HG02943 (cell line): Measurements from ENCODE around the gene TCTN3.
"Not testable (repeated sequence)": the region's sequence is repeated elsewhere in the genome, so short reads cannot be mapped to it uniquely, and the experiment has no call there.

ENCODE experiments used
- ATAC-seq: cut with Tn5 transposase; IDR thresholded peaks from one replicate; pipeline ENCODE4 v1.9.1; 2021; ENCODE audit warnings: mild to moderate bottlenecking, low read depth, moderate library complexity; ENCODE audit not compliant: unreplicated experiment

TCTN3 gene

GRCh38 chr10:95693071-95693667 is 558 bp downstream of the TCTN3 start:
- ATAC-seq = no peak

DNA sequence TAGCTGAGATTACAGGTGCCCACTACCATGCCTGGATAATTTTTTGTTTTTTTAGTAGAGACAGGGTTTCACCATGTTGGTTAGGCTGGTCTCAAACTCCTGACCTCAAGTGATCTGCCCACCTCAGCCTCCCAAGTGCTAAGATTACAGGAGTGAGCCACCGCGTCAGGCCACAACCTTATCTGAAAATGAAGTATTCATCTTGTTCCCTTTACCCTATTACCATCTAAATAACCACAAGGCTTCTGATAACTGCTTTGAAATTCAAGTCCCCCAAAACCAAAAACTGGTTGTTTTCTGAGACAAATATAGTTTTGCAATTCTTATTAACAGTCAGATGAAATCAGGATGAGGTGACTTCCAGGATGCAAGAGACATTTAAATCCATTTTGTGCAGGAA is 2.4 kb downstream of the TCTN3 start:
- ATAC-seq = no peak

GRCh38 chr10:95688648-95689047 is 5.1 kb downstream of the TCTN3 start:
- no peak for ATAC-seq

- ATAC-seq = no peak
Observed at GRCh38 chr10:95683966-95684365, 9.8 kb downstream of the TCTN3 start.

- no peak for ATAC-seq
Observed at GRCh38 chr10:95675403-95676116, 18.2 kb downstream of the TCTN3 start.

DNA sequence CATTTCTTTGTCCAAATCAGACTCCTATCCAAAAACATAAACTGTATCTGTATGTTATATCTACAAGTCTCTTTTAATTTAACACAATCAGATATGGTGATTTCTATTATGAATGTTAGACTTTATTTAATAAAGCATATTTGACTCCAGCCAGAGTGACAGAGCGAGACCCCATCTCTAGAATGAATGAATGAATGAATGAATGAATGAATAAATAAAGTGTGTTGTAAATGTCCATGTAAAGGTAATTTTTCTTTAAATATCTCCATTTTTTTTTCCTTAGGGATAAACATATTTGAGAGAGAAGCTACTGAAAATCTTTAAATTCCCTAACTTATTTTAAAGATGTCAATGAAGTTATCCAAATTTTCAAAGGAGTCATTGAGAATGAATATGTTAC is 19.1 kb downstream of the TCTN3 start:
- no peak for ATAC-seq

DNA sequence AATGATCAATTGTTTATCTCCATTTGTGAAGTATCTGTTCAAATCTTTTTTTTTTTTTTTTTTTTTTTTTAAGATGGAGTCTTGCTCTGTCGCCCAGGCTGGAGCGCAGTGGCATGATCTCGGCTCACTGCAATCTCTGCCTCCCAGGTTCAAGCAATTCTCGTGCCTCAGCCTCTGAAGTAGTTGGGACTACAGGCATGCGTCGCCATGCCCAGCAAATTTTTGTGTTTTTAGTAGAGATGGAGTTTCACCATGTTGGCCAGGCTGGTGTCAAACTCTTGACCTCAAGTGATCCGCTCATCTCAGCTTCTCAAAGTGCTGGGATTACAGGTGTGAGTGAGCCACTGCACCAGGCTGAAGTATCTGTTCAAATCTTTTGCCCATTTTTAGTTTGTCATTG is 21.1 kb downstream of the TCTN3 start:
- ATAC-seq = not testable (repeated sequence)

GRCh38 chr10:95664543-95664942 is 29.2 kb downstream of the TCTN3 start:
- ATAC-seq = no peak

- no peak for ATAC-seq
Observed at GRCh38 chr10:95663496-95663895, 30.2 kb downstream of the TCTN3 start.

GRCh38 chr10:95661818-95662217 is 31.9 kb downstream of the TCTN3 start:
- no peak for ATAC-seq

DNA sequence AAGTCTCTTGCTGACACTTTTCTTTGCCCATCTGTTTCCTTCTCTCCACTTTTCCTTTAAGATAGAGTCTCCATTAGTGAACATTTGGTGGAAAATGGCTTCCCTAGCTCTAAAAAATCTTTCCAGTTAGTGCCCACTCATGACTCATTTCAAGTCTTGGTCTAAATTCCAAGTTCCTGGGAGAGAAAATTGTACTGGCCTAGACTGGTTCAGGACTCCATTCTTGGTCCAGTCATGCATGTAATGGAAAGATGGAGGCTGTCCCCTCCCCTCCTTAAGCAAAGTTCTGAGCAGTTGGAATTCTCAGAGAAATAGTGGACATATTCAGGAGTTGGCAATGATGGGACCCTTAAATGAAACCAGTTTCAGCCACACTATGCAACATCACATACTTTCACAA is 33.4 kb downstream of the TCTN3 start:
- ATAC-seq = no peak

- ATAC-seq = no peak
Observed at GRCh38 chr10:95657250-95657649, 36.5 kb downstream of the TCTN3 start.

DNA sequence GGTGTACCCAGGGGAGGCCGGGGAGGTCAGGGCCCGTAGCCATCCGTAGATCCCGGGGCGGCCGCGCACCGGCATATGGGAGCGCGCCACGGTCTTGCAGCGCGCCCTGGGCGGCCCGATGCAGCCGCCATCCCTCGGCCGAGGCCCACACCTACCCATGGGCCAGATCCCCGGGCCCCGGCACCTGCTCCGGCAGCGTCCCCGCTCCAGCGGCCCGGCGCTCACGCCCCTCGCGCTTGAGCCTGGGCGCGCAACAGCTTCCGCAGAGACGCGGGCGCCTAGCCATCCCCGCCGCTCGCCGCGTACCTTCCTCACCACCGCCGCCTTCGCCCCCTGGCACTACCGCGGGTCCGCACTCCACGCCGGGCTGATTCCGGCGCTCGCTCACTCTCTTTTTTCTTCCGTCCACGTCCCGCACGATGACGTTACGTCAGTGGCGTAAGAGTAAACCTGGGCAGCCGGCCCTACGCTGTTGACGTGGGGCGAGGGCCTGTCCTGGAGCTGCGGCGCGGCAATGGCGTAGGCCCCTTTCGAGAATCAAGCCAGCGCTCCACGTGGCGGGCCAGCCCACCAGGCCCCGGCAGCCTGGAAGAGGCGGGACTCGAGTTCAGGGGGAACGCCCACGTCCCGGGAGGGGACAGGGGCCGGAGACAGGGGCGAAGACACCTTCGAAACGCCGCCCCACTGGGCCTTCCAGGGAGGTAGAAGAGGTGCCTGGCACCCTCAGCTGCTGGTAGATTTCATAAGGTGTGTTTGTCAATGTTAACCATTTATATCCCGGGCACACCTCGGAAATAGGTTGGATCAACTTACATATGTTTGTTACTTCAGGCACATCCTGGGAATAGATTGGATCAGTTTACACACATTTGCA is 37.2 kb downstream of the TCTN3 start, which contains the start of gene ALDH18A1:
TSS of gene ALDH18A1 (minus strand) at position 421 of the 874 bp plus-strand sequence. CDS start 3,334 bp downstream, outside the sequence.
- ATAC-seq = peak; percentile 83

DNA sequence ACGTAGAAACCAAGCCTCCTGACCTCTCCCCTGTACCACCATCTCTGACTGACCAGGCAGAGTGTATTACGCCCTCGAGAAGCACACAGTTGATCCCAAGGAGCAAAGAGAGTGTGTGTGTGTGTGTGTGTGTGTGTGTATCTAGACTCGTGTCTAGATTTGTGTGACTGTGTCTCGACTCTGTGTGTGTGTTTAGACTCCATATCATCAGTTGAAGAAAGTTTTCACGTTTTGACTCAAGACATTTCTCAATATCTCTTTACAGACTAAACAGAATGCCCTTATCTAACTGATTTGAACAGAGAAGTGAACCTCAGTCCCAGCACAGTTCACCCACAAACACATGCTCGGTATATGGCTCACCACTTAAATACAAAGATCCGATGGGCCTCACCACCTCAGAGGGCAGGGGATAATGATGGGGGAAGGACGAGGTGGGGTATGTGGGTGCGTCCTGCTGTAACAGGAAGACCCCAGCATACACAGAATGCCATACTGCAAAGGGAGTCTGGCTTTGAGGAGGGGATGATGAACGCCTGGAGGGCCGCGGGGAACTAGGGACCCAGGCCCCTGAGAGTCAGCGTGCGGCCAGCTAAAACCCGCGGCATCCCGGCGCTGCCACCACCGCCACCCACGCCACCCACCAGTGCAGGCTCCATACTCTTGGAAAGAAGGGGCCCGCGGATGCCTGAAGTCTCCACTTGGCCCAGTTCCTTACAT is 38.0 kb downstream of the TCTN3 start:
- ATAC-seq = peak; percentile 16

GRCh38 chr10:95653895-95654294 is 39.8 kb downstream of the TCTN3 start:
- no peak for ATAC-seq

DNA sequence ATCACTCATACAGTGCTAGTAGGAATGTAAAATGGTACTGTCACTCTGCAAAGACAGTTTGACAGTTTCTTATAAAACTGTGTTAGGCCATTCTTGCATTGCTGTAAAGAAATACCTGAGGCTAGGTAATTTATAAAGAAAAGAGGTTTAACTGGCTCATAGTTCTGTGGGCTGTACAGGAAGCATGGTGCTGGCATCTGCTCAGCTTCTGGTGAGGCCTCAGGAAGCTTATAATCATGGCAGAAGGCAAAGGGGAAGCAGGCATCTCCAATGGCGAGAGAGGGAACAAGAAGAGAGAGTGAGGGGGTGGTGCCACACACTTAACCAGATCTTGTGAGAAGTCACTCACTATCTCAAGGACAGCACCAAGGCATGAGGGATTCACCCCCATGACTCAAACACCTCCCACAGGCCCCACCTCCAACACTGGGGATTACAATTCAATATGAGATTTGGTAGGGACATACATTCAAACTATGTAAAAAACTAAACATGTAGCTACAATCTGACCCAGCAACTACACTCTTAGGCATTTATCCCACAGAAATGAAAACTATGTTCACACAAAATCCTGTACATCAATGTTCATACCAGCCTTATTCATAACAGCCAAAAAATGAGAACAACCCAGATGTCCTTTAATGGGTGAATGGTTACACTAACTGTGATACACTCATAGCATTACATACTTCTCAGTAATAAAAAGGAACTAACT is 42.2 kb downstream of the TCTN3 start:
- no peak for ATAC-seq

- no peak for ATAC-seq
Observed at GRCh38 chr10:95650232-95650631, 43.5 kb downstream of the TCTN3 start.

DNA sequence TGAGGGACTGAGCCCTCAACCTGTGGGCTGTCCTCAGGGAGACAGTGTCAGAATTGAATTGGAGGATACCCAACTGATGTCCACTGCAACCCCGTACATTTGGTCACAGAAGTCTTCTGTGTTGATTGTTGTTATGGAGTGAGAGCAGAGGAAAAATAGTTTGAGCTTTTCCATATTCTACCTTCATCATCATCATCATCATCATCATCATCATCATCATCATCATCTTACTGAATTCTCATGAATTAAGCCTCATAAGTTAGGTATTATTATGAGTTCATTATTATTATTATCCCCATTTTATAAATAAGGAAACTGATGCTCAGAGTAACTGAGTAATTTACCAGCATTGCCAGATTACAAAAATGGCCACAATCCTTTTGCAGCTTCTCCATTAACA is 45.6 kb downstream of the TCTN3 start:
- ATAC-seq = no peak

DNA sequence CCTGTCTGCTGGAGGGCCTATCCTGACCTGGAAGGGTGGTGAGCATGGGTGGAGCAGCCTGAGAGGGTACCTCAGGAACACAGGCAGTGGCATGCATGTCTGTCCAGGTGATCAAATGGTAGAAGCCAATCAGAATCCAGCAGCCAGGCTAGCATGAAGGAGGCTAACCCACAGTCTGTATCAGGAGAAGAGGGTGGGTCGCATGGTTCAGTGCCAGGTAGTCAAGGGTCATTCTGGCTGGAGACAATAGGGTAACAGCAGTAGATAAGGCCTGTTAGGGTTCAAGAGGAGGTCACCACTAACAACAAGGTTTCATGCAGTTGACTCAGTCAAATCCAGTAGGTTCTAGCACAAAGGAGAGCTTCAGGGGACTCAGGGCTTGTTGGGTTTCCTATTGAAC is 47.6 kb downstream of the TCTN3 start:
- no peak for ATAC-seq

DNA sequence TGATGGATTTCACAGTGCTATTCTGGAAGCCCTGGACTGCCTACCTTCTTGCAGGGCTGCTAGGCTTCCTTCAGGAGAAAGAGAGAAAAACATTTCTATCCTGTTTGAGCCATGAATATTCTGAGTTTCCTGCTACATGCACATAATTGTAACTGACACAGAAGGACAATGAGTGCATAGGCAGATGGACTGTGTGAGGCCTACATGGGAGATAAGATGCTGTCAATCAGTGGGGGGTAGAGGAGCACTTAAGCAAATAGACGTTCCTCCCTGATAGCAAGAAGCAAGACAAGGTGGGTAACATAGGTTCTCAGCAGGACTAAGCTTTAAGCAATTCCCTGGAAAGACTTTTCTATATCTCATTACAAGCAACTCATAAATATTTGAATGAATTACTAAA is 48.8 kb downstream of the TCTN3 start:
- ATAC-seq = no peak
